Gastroesophageal sphincter (tissue), 3 donors: Measurements from ENCODE around the gene TRIM59.

ENCODE experiments used
- CTCF ChIP-seq, 4 experiments: fragments of 200-600 bp in 2 of 4; fragments of 450-650 bp in 2 of 4; sonication (generic) in 1 of 4; IDR thresholded peaks; one replicate each; pipeline ENCODE4 v1.5.1; 2017 to 2019; ENCODE audit warnings: antibody characterized with exemption in 4 of 4, mild to moderate bottlenecking in 2 of 4, moderate library complexity in 2 of 4
- POLR2A ChIP-seq, 2 donors: fragments of 450-650 bp; IDR thresholded peaks; one replicate each; pipeline ENCODE4 v1.6.1; 2017; ENCODE audit warnings: antibody characterized with exemption in 2 of 2, mild to moderate bottlenecking in 2 of 2, moderate library complexity in 1 of 2
- POLR2AphosphoS5 ChIP-seq: sonication (generic); formaldehyde crosslinking; IDR thresholded peaks from one replicate; pipeline ENCODE4 v1.6.1; 2017; ENCODE audit warnings: antibody characterized with exemption

GRCh38 chr3:160480931-160481330 is 31.3 kb upstream of the TRIM59 start:
- TF ChIP-seq CTCF (IDR thresholded peaks at IDR 0.05) (no peak), POLR2A (IDR thresholded peaks at IDR 0.05) (no peak), POLR2AphosphoS5 (no peak)
